RKO (cell line): Measurements from ENCODE around the gene FBXO31.
A peak's percentile ranks its signal among the peaks of the same experiment; 100 is the strongest.

ENCODE experiments used
- DNase-seq: peaks from one replicate; pipeline ENCODE4 v3.0.0-alpha.2; 2016; ENCODE audit warnings: low spot score

FBXO31 gene

DNA sequence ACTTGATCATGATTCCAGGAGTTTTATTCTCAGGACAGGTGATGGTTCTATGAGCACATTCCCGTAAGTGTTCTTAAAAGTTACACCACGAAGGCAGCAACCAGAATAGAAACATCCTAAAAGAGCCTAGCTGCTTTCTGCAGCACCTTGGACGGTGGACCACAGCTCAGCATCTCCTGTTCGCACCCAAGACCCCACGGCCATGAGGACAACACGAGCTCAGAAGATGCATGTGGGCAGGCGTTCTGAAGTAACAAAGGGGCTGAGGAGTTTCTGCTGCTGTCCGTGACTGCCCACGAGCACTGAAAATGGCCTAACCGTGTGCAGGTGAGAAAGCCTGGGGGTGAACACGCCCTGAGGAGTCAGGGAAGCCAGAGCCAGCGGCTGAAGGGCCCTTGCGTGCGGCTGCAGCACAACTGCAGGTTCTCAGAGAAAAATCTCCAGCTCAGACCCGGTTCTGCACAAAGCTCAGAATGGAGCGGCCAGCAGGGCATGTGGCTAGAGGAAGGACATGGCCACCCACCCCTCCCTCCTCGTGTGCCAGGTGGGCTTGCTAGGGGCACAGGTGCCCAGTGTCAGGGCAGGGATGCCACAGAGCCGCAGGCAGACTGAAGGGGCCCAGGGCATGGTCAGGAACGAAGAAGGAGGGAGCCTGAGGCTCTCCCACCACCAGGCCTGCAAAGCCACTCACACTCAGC lies 55.6 kb downstream of the FBXO31 start:
- no peak for DNase-seq

GRCh38 chr16:87326151-87326571 lies 57.4 kb downstream of the FBXO31 start:
- DNase-seq: no peak

GRCh38 chr16:87325423-87325858 lies 58.1 kb downstream of the FBXO31 start:
- no peak for DNase-seq

GRCh38 chr16:87324411-87325275 lies 58.9 kb downstream of the FBXO31 start:
- no peak for DNase-seq

GRCh38 chr16:87323727-87324410 lies 59.7 kb downstream of the FBXO31 start:
- no peak for DNase-seq

- no peak for DNase-seq
These were observed 60.5 kb downstream of the FBXO31 start for GRCh38 chr16:87322833-87323726.

DNA sequence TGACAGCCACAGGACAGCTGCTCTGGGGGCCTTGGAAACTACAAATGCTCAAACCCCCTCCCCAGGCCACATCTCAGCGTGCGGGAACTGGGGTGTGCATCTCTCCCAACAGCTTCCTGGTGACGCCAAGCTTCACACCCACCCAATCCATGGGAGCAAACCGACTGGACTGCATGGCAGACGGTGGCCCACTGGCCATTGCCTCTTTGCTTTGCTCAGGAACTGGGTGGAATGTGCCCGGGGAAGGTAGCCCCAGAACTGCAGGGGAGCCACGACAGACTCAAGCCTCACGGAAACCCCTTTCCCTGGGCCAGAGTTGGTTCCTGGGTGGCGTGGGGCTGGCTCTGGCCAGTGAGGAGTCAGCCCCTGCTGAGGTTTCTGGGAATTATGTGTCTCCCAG lies 61.2 kb downstream of the FBXO31 start:
- no peak for DNase-seq

DNA sequence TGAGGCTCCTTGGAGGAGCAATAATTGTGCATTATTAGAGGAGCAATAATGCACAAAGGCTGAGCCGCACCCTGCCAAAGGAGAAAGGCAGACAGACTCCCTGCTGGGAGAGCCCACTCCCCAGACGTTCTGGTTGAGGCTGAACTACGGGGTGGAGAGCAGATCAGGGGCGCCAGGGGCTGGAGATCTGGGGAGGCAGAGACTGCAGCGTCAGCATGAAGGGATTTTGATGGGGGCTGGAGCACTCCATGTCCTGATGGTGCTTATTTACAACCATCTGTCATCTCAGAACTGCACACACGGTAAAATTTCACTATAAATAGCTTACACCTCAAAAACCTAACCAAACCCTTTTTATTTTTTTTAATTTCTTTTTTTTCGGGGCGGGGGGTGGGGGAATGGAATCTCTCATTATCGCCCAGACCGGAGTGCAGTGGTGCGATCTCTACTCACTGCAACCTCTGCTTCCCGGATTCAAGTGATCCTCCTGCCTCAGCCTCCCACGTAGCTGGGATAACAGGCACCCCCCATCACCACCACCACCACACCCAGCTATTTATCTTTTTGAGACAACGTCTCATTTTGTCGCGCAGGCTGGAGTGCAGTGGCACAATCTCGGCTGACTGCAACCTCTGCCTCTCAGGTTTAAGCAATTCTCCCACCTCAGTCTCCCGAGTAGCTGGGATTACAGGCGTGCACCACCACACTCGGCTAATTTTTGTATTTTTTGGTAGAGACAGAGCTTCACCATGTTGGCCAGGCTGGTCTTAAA lies 62.1 kb downstream of the FBXO31 start:
- no peak for DNase-seq

DNA sequence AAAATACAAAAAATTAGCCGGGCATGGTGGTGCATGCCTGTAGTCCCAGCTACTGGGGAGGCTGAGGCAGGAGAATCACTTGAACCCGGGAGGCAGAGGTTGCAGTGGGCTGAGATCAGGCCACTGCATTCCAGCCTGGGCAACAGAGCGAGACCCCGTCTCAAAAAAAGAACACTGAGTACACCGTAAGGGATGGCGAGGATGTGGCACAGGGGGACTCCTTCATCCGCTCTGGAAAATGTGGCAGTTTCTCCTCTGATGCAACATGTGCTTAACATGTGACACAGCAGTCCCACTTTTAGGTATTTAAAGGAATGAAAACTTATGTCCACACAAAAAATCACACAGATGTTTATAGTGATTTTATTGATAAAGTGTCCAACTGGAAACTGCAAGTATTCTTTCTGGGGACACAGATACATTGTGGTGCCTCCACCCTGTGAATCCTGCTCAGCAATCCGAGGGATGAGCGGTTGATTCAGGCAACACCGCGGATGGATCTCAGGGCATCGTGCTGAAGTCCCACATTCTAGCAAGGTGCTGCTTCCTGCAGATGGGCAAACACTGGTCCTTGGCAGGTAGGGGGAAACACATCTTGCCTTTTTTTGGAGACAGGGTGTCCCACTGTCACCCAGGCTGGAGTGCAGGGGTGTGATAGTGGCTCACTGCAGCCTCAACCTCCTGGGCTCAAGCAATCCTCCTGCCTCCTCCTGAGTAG lies 62.9 kb downstream of the FBXO31 start:
- no peak for DNase-seq

DNA sequence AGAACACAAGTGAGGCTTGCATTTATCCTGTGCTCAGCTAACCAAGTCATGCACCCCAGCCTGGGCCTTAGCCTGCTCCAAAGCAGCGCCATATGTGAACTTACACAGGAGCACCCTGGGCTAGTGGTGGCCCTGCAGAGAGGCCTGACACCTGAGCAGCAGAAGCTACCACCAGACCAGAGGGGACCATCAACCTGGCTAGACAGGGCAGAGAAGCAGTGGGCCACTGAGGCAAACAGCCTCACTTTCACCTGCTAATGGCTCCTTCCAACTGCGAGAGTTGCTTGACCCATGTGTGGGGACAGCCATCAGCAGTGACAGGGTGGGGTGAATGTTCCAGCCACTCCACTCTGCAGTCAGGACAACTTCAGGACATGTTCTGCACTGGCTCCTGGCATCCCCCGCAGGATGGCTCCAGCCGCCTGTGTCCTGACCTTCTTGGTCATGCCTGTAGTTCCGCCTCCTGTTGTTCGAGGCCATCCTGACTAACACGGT lies 63.5 kb downstream of the FBXO31 start:
- DNase-seq: no peak

DNA sequence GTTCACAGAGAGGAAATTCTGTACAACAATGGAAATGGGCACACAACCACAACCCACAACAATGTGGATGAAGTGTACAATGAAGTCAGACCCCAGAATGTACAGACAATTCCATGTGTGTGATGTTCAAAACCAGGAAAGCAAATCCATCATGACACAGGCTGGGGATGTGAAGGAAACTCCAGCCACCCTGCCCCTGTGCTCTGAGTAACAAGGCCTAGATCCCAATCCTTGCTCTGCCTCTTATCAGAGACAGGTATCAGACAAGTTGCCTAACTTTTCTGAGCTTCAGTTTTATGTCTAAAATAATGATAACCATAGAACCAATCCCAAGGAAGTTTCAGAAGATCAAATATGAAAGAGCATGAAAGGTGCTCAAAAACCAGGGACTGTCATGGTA lies 64.6 kb downstream of the FBXO31 start:
- no peak for DNase-seq

- peak; percentile 76 for DNase-seq
These were observed 65.6 kb downstream of the FBXO31 start for GRCh38 chr16:87317750-87318644.

GRCh38 chr16:87316923-87317749 lies 66.4 kb downstream of the FBXO31 start, which contains the start of gene C16orf95:
Gene C16orf95, minus strand, starts transcription at chr16:87317392. Its CDS starts 150 bp downstream, at chr16:87317242.
- peak; percentile 93 for DNase-seq

- DNase-seq: no peak
These were observed 67.1 kb downstream of the FBXO31 start for GRCh38 chr16:87316450-87316922.

DNA sequence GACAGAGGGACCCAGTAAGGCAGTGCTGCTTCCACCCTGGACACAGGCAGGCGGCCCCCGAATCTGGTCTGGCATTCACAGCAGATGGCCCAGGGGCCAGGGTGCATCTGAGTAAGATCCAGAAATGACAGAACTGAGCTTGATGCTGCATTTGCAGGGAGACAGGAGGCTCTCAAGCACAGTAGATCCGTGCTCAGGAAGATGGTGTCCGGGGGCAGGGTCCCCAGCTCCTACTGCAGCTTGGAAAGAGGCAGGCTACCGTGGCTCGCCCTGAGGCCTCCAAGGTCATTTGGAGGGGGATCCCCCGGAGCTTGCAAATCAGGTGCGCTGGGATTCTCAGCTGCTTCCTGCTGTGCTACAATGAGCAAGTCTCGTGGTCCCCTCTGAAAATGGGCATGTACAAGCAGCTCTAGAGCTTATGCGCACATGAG lies 68.6 kb downstream of the FBXO31 start:
- no peak for DNase-seq

GRCh38 chr16:87312008-87312407 lies 71.6 kb downstream of the FBXO31 start:
- DNase-seq: no peak

DNA sequence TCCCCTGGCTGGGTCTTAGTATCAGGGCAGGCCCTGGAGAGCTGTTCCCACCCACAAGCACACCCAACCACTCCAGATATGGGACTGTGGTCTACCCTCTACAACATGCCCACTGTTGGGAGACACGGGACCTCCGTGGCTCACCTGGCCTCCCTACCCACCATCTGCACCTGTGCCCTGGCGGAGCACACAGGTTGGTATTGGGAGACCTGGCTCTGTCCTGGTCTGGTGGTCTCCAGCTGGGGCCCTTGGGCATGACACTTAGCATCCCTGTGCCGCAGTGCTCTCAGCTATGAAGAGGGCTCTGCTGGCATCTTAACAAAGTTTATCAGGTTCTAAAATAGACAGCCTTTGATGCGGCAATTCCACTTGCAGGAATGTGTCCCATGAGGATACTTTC lies 72.2 kb downstream of the FBXO31 start:
- DNase-seq: no peak

DNA sequence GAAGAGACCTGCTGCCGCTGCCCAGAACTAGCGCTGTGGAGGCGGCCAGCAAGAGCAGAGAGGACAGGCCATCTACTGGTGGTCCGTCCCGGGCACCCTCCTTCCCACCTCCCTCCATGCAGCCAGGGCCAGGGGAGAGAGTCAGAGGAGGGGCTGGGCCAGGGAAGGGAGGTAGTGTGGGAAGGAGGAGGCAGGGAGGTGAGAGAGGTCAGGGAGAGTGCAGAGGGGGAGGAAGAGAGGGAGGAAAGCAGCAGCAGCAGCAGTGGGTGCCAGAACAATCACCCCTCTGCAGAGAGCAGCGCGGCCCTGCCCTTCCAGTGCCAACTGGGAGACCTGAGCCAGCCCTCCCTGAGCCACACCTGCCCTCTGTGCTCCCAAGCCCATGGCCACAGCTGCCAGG lies 73.0 kb downstream of the FBXO31 start:
- no peak for DNase-seq
